Adrenal gland (tissue), 5 donors: ENCODE measurements around the gene GALK1.

Experiments used
- CTCF ChIP-seq, 6 experiments: fragments of 450-650 bp in 4 of 6; fragments of 200-600 bp in 2 of 6; sonication (generic) in 1 of 6; IDR thresholded peaks; 1 replicate in 5 of 6; 2 replicates in 1 of 6; pipeline versions ENCODE4 v1.5.1 to v1.8.0; 2016 to 2021; ENCODE audit warnings: antibody characterized with exemption in 6 of 6, mild to moderate bottlenecking in 2 of 6, moderate library complexity in 1 of 6
- POLR2A ChIP-seq, 2 donors: fragments of 450-650 bp; IDR thresholded peaks; one replicate each; pipeline ENCODE4 v1.6.1; 2017; ENCODE audit warnings: antibody characterized with exemption in 2 of 2, mild to moderate bottlenecking in 2 of 2, moderate library complexity in 1 of 2
- donor health status: DM: no; HTN: no; CAD: no.

GRCh38 chr17:75791254-75791653 is 26.3 kb upstream of the GALK1 start:
- no peak for TF ChIP-seq POLR2A (IDR thresholded peaks at IDR 0.05)
- no peak for TF ChIP-seq CTCF (IDR thresholded peaks at IDR 0.05)
